Adrenal gland (tissue), 12 donors: Measurements from ENCODE around the gene SLC14A1. TPM values are rescaled to one million over a fixed set of nuclear protein-coding genes. Genes with fewer than 3 reads are reported as not detected.

Source experiments
- DNase-seq, 7 donors: peaks; one replicate each; pipeline ENCODE4 v3.0.0-alpha.2; 2019 to 2020
- H3K27ac ChIP-seq, 5 donors: fragments of 200-600 bp; sonication (generic) in 4 of 5; 1 replicate in 3 of 5; 2 replicates in 2 of 5; pipeline versions ENCODE4 v1.5.1 to v1.8.0; 2016 to 2020; ENCODE audit warnings: mild to moderate bottlenecking in 1 of 5
- H3K27me3 ChIP-seq: fragments of 200-600 bp; 2 replicates; pipeline ENCODE4 v1.8.0; 2021
- H3K36me3 ChIP-seq, 2 donors: fragments of 200-600 bp; replicated peaks in 1 of 2; 1 replicate in 1 of 2; 2 replicates in 1 of 2; pipeline versions ENCODE4 v1.5.1 to v1.8.0; 2018 to 2022
- H3K4me1 ChIP-seq, 2 donors: fragments of 200-600 bp; replicated peaks in 1 of 2; 1 replicate in 1 of 2; 2 replicates in 1 of 2; pipeline versions ENCODE4 v1.5.1 to v1.8.0; 2018 to 2021
- H3K4me3 ChIP-seq, 4 donors: fragments of 200-600 bp; sonication (generic) in 3 of 4; one replicate each; pipeline ENCODE4 v1.5.1; 2016 to 2018
- H3K9me3 ChIP-seq, 3 donors: fragments of 200-600 bp; sonication (generic) in 1 of 3; replicated peaks in 1 of 3; 1 replicate in 2 of 3; 2 replicates in 1 of 3; pipeline versions ENCODE4 v1.5.1 to v1.8.0; 2016 to 2021
- POLR2A ChIP-seq, 2 donors: fragments of 450-650 bp; IDR thresholded peaks; one replicate each; pipeline ENCODE4 v1.6.1; 2017; ENCODE audit warnings: antibody characterized with exemption in 2 of 2, mild to moderate bottlenecking in 2 of 2, moderate library complexity in 1 of 2
- WGBS, 4 donors: extraction: QIAGEN DNeasy Blood & Tissue Kit in 2 of 4; methylation state at CpG; one replicate each; pipeline versions ENCODE4 v1.1.5 to v1.1.7; 2013 to 2017; 5-methylcytosine and 5-hydroxymethylcytosine counted together
- intact Hi-C, 2 donors: fragments of 100-400 bp; cut with DNase I; formaldehyde crosslinking; loops; one replicate each; pipeline versions ENCODE4 v1.14.1 to v1.15.0; 2022 to 2023
- polyA plus RNA-seq, 3 donors: library from polyadenylated mRNA; stranded (reverse); fragments of 200-250 nt in 2 of 3; fragments of 350-450 nt in 1 of 3; fragmentation: Illumina TruSeq in 1 of 3; extraction: RNeasy Lipid Tissue Mini Kit (QIAGEN cat#74804) in 1 of 3; gene quantifications; one replicate each; pipeline ENCODE4 v1.2.3, GENCODE V29; 2013 to 2014
- total RNA-seq, 9 donors: library from RNA; depleted of rRNA in 4 of 9; stranded (reverse); fragments of >200 nt in 4 of 9; fragments of 120-200 nt in 1 of 9; fragmentation: NEBNext Ultra II Directional in 1 of 9; extraction: Animal tissue kit (Norgen Biotek cat#: 25700) in 1 of 9; gene quantifications; one replicate each; pipeline versions ENCODE4 v1.1.0 to v1.2.4, GENCODE V29; 2013 to 2023
- TF ChIP-seq, protein P1 (sequence below), 6 experiments: fragments of 450-650 bp in 4 of 6; fragments of 200-600 bp in 2 of 6; sonication (generic) in 1 of 6; IDR thresholded peaks; 1 replicate in 5 of 6; 2 replicates in 1 of 6; pipeline versions ENCODE4 v1.5.1 to v1.8.0; 2016 to 2021; ENCODE audit warnings: antibody characterized with exemption in 6 of 6, mild to moderate bottlenecking in 2 of 6, moderate library complexity in 1 of 6
- donor health status: healthy with polysubstance abuse.
- donor health status: Bipolar disorder and iron deficiency.
- donor health status: DM: yes; HTN: yes; CAD: no.
- donor health status: DM: no; HTN: no; CAD: no.
- donor health status: DM: no; HTN: no; CAD: no.
- donor health status: DM: yes; HTN: yes; CAD: no.

The SLC14A1 gene
- total and polyA plus RNA-seq, 12 donors, result 0.57 to 8.8 (median 2.7) TPM

- H3K36me3 ChIP-seq, result no peaks in the 10 kb centered on the region
- H3K4me3 ChIP-seq, result no peak overlapping the region
- no peaks in the 10 kb centered on the region for H3K27me3 ChIP-seq
- intact Hi-C loops, result no loop called here
- DNase-seq, result no peak
- no peaks in the 10 kb centered on the region for H3K4me1 ChIP-seq
- WGBS, 4 donors, result 37 to 66% (median 58%) methylated on average over 1 of the region's 1 CpG
- TF ChIP-seq, protein P1, sequence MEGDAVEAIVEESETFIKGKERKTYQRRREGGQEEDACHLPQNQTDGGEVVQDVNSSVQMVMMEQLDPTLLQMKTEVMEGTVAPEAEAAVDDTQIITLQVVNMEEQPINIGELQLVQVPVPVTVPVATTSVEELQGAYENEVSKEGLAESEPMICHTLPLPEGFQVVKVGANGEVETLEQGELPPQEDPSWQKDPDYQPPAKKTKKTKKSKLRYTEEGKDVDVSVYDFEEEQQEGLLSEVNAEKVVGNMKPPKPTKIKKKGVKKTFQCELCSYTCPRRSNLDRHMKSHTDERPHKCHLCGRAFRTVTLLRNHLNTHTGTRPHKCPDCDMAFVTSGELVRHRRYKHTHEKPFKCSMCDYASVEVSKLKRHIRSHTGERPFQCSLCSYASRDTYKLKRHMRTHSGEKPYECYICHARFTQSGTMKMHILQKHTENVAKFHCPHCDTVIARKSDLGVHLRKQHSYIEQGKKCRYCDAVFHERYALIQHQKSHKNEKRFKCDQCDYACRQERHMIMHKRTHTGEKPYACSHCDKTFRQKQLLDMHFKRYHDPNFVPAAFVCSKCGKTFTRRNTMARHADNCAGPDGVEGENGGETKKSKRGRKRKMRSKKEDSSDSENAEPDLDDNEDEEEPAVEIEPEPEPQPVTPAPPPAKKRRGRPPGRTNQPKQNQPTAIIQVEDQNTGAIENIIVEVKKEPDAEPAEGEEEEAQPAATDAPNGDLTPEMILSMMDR (IDR thresholded peaks at IDR 0.05), result no peak
- no peak for TF ChIP-seq POLR2A (IDR thresholded peaks at IDR 0.05)
- H3K27ac ChIP-seq, result no peak overlapping the region
- H3K9me3 ChIP-seq, result no peaks in the 10 kb centered on the region
Observed at GRCh38 chr18:45777393-45777792, 53.4 kb downstream of the SLC14A1 start.

DNA sequence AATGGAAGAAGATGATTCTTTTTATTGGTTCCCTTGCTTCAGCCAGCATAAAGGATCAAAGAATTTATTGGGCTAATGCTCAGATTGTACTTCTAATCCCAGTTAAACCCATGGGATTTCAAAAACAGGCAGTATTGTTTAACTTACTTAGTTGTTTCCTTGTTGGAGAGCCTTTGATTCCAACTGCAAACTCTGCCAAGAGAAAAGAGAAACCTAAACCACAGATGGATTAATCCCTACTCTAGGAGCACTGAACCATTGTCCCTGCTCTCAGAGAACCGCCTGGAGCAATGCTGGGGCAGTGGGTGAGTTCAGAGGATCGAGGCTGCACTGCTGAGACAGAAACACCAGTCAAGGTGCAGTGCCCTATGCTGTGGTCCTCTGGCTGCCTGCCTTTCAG lies 56.6 kb downstream of the SLC14A1 start:
- H3K36me3 ChIP-seq, result no peaks in the 10 kb centered on the region
- H3K4me1 ChIP-seq, result no peaks in the 10 kb centered on the region
- no peaks in the 10 kb centered on the region for H3K9me3 ChIP-seq
- no peak overlapping the region for H3K27ac ChIP-seq
- intact Hi-C loops, result no loop called here
- no peaks in the 10 kb centered on the region for H3K27me3 ChIP-seq
- WGBS, 4 donors, result 42 to 50% (median 43%) methylated on average over 1 to 2 of the region's 2 CpGs
- H3K4me3 ChIP-seq, result no peak overlapping the region
- no peak for DNase-seq
- TF ChIP-seq POLR2A (IDR thresholded peaks at IDR 0.05), result no peak
- TF ChIP-seq, protein P1 (IDR thresholded peaks at IDR 0.05), result no peak

DNA sequence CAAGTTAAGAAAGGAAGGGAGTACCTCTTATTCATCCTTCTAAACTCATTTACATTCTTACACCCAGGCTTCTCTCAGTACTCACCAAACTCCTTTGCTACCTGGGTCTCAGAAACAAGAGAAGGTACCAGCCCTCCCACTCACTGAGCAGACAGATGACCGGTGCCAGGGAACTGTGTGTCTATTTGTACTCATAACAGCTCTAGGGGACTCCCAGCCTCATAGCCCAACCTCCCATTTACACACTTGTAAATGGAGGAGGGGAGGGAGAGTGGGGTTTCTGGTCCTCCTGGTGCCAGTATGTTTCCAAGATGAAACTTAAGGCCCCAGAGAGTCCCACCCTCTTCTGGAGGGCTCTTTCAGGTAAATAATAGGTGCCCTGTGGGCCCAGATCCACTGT lies 58.7 kb downstream of the SLC14A1 start:
- TF ChIP-seq, protein P1 (IDR thresholded peaks at IDR 0.05), result no peak
- no peak for TF ChIP-seq POLR2A (IDR thresholded peaks at IDR 0.05)
- no peak overlapping the region for H3K27ac ChIP-seq
- no peak for DNase-seq
- no peaks in the 10 kb centered on the region for H3K27me3 ChIP-seq
- no peaks in the 10 kb centered on the region for H3K4me1 ChIP-seq
- H3K9me3 ChIP-seq, result no peaks in the 10 kb centered on the region
- H3K4me3 ChIP-seq, result no peak overlapping the region
- intact Hi-C loops, result no loop called here
- WGBS, 4 donors, result 57 to 75% (median 69%) methylated on average over 1 of the region's 1 CpG
- H3K36me3 ChIP-seq, result no peaks in the 10 kb centered on the region

DNA sequence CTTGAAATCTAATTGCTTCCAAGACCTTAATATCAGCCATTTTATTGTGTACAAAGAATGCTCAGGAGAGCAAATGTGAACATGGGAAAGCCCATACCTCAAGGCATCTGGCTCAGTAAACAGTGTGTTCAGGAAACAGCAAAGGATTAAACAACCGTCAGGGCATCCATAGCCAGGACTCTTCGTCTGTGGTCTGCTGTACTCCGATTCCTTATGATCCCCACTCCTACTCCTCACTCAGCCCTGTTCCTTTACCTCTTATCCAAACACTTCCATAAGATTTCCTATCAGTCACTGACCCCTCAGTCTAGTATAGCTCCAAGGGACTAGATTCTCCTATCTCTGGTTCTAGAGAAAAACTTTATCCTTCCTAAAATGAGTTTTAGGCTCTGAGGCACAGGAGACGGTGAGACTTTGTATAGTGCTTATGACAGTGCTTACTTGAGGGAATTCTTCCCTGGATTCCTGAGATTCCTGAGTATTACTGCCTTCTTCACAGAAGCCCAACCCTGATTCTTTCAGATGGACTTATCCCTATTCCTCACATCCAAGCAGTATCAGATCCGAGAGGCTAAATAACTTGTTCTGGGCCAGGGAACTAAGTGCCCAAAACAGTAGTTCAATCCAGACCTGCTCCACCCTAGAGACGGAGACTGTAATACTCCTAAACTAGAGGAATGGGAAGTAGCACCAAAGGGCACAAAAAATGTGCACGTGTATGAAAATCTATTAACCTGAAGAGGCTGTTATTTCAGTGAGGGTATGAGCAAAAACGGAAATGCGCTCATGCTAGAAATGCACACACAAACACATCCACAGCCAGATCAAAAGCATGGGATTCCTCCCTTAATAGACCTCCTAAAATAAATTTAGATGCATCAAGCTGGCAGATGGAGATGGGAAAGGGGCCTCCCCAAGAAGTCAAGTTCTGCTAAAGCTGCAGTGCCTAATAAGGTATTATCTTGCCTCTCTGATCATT lies 59.4 kb downstream of the SLC14A1 start:
- WGBS, 4 donors, result 68 to 75% (median 72%) methylated on average over 9 of the region's 9 CpGs
- Histone ChIP-seq H3K4me1 (no peaks in the 10 kb centered on the region), H3K9me3 (no peaks in the 10 kb centered on the region), H3K27me3 (no peaks in the 10 kb centered on the region), H3K27ac (no peak overlapping the region), H3K36me3 (no peaks in the 10 kb centered on the region), H3K4me3 (no peak overlapping the region)
- intact Hi-C loops, result no loop called here
- DNase-seq, result no peak
- TF ChIP-seq POLR2A (IDR thresholded peaks at IDR 0.05), result no peak
- TF ChIP-seq, protein P1 (IDR thresholded peaks at IDR 0.05), result no peak
